ENCODE results near the gene HPCAL1.

HPCAL1 gene

DNA sequence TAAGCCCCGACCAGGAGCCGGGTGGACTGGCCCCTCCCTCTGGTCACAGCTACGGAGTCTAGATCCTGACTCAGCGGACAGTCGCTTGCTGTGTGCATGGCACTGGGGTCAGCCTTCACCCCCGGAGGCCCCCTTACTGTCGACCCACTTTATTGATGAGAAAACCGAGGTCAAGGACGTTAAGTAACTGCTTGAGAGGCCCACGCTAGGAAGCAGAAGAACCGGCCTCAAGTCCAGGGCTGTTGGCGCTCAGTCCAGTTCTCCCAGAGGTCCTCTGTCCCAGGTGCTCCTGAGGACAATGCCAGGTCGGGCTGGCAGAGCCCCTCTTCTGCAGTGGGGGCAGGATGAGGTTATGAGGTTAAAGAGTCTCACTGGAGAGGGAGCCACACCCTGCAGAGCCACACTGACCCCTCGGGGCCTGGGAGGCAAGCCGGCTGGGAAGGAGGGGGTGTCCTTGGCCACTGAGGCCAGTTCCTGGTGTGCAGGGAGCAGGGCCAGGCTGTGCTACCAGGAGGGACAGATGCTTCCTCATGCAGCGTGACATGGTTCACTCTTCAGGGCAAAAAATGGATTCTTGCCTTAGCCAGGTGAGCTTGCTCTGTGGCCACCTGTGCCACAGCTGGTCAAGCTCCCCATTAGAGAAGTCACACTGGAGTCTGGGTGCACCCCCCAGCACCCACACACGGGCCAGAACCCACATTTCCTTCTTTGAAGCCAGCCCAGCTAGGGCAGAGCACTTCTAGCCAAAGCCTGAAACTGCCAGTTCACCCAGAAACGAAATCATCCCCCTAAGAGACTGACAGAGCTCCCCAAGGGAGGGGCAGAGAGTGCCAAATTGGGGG is 47.3 kb upstream of the HPCAL1 start:
- Histone ChIP-seq H3K27me3 (ENCODE audit: low read length) (no peaks in the 10 kb centered on the region), H3K4me3 (ENCODE audit: insufficient read depth, low read length, poor library complexity, severe bottlenecking) (no peak overlapping the region), H3K4me2 (ENCODE audit: low read depth, low read length, poor library complexity, severe bottlenecking) (no peak overlapping the region), H3K9me2 (replicated peaks; ENCODE audit: insufficient read depth, low read length) (no peaks in the 10 kb centered on the region), H4K20me1 (ENCODE audit: low read depth, low read length) (no peaks in the 10 kb centered on the region), H3K79me2 (ENCODE audit: insufficient read depth, low read length) (no peaks in the 10 kb centered on the region), H3K9ac (ENCODE audit: low read length) (no peak overlapping the region), H3F3A (ENCODE audit: insufficient read depth) (no peaks in the 10 kb centered on the region), H3K9me3 (ENCODE audit: insufficient read depth, low read length) (peaks cover 7% of the 10 kb centered on the region; the same call in 1 of the 2 replicates), H3K27ac (ENCODE audit: low read depth, low read length) (no peak overlapping the region), H3K36me3 (ENCODE audit: low read length) (no peaks in the 10 kb centered on the region), H2AFZ (ENCODE audit: low read depth, low read length, severe bottlenecking) (no peak overlapping the region)
- TF ChIP-seq, protein P1, sequence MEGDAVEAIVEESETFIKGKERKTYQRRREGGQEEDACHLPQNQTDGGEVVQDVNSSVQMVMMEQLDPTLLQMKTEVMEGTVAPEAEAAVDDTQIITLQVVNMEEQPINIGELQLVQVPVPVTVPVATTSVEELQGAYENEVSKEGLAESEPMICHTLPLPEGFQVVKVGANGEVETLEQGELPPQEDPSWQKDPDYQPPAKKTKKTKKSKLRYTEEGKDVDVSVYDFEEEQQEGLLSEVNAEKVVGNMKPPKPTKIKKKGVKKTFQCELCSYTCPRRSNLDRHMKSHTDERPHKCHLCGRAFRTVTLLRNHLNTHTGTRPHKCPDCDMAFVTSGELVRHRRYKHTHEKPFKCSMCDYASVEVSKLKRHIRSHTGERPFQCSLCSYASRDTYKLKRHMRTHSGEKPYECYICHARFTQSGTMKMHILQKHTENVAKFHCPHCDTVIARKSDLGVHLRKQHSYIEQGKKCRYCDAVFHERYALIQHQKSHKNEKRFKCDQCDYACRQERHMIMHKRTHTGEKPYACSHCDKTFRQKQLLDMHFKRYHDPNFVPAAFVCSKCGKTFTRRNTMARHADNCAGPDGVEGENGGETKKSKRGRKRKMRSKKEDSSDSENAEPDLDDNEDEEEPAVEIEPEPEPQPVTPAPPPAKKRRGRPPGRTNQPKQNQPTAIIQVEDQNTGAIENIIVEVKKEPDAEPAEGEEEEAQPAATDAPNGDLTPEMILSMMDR (IDR thresholded peaks at IDR 0.05; ENCODE audit: insufficient read depth, low read length, poor library complexity, severe bottlenecking) = no peak
- TF ChIP-seq EZH2phosphoT487 (conservative IDR thresholded peaks at IDR 0.05; ENCODE audit: low read length) = no peak

DNA sequence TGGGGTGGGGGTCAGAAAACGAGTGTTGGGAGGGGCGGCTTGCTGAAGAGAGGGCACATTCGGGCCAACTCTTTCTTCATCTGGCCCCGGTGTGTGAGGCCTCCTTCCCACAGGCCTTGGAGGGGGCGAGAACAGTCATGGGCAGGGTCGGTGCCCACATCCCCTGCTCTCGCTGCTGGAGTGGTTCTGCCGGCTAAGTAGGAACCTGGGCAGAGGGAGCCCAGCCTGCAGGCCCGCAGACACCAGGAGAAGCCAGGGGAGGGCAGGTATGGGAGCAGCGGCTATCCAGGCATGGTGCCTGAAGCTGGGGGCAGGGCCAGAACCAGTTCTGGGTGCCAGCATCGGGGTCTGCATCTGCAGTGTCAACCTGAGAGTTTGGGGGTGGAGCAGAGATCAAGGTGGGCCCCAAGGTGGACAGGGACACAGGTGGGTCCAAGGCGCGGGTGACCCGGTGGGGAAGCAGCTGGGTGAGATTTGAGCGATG is 46.6 kb upstream of the HPCAL1 start:
- no peak for TF ChIP-seq EZH2phosphoT487 (conservative IDR thresholded peaks at IDR 0.05; ENCODE audit: low read length)
- TF ChIP-seq, protein P1 (IDR thresholded peaks at IDR 0.05; ENCODE audit: insufficient read depth, low read length, poor library complexity, severe bottlenecking) = no peak
- Histone ChIP-seq H3K79me2 (ENCODE audit: insufficient read depth, low read length) (no peaks in the 10 kb centered on the region), H3F3A (ENCODE audit: insufficient read depth) (no peaks in the 10 kb centered on the region), H3K27ac (ENCODE audit: low read depth, low read length) (no peak overlapping the region), H2AFZ (ENCODE audit: low read depth, low read length, severe bottlenecking) (no peak overlapping the region), H3K4me3 (ENCODE audit: insufficient read depth, low read length, poor library complexity, severe bottlenecking) (no peak overlapping the region), H3K9ac (ENCODE audit: low read length) (no peak overlapping the region), H3K4me2 (ENCODE audit: low read depth, low read length, poor library complexity, severe bottlenecking) (no peak overlapping the region), H3K9me3 (ENCODE audit: insufficient read depth, low read length) (0 out of 2 replicates have a peak, but pooled peaks cover under 1% of the 10 kb centered on the region), H3K36me3 (ENCODE audit: low read length) (no peaks in the 10 kb centered on the region), H3K9me2 (replicated peaks; ENCODE audit: insufficient read depth, low read length) (no peaks in the 10 kb centered on the region), H3K27me3 (ENCODE audit: low read length) (no peaks in the 10 kb centered on the region), H4K20me1 (ENCODE audit: low read depth, low read length) (no peaks in the 10 kb centered on the region)

DNA sequence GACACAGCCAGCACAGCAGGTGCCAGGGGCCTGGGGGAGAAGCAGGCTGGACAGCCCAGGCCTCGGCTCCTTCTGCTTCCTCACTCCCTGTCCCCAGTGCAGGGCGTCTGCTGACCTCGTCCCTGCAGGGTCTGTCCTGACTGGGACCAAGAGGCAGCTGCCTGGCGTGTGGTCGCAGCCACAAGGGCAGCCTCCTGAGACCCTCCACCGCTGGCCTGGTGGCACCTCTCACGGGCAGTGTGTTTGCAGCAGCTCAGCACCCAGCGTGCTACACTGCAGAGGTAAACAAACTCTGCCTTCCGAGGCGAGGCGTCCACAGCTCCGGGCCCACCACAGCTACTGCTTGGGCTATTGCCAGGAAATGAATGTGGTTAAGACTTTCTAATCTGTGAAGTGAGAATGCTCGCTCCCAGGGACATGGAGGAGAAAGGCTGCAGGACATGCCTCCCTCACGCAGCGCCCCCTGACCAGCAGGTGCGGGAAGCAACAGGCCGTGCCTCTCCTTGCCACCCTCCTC is 46.1 kb upstream of the HPCAL1 start:
- TF ChIP-seq EZH2phosphoT487 (conservative IDR thresholded peaks at IDR 0.05; ENCODE audit: low read length) = no peak
- TF ChIP-seq, protein P1 (IDR thresholded peaks at IDR 0.05; ENCODE audit: insufficient read depth, low read length, poor library complexity, severe bottlenecking) = no peak
- Histone ChIP-seq H4K20me1 (ENCODE audit: low read depth, low read length) (no peaks in the 10 kb centered on the region), H3K4me3 (ENCODE audit: insufficient read depth, low read length, poor library complexity, severe bottlenecking) (no peak overlapping the region), H3K27me3 (ENCODE audit: low read length) (no peaks in the 10 kb centered on the region), H3K36me3 (ENCODE audit: low read length) (no peaks in the 10 kb centered on the region), H3K79me2 (ENCODE audit: insufficient read depth, low read length) (no peaks in the 10 kb centered on the region), H3K9me2 (replicated peaks; ENCODE audit: insufficient read depth, low read length) (no peaks in the 10 kb centered on the region), H3K27ac (ENCODE audit: low read depth, low read length) (no peak overlapping the region), H3K4me2 (ENCODE audit: low read depth, low read length, poor library complexity, severe bottlenecking) (no peak overlapping the region), H3F3A (ENCODE audit: insufficient read depth) (no peaks in the 10 kb centered on the region), H2AFZ (ENCODE audit: low read depth, low read length, severe bottlenecking) (no peak overlapping the region), H3K9me3 (ENCODE audit: insufficient read depth, low read length) (no peaks in the 10 kb centered on the region), H3K9ac (ENCODE audit: low read length) (no peak overlapping the region)

Measured in SU-DHL-6 (cell line).